WTC11 (cell line): ENCODE results near the gene SRC. TPM values are rescaled to one million over a fixed set of nuclear protein-coding genes. Genes with fewer than 3 reads are reported as not detected.

Source experiments
- ATAC-seq: fragments of 200-7000 bp; cut with Tn5 transposase; 2 replicates; pipeline ENCODE4 v1.10.0; 2021; ENCODE audit warnings: mild to moderate bottlenecking, moderate library complexity
- CTCF ChIA-PET: fragments of 300-600 bp; sonication (Branson Sonifier 250); formaldehyde crosslinking; loops from one replicate; lab custom pipeline; 2021; ENCODE audit warnings: antibody characterized with exemption; lab: Charles Lee
- POLR2A ChIA-PET: fragments of 350-600 bp; sonication (Branson Sonifier 250); formaldehyde crosslinking; loops from one replicate; lab custom pipeline; 2021; ENCODE audit warnings: antibody characterized with exemption; lab: Charles Lee
- DNase-seq: peaks from one replicate; pipeline ENCODE4 v3.0.0; 2021; ENCODE audit warnings: low spot score
- H3K27ac Mint-ChIP-seq: 2 replicates; pipeline ENCODE4 v1.8.0; 2021; ENCODE audit warnings: mixed read lengths
- H3K27me3 Mint-ChIP-seq: 2 replicates; pipeline ENCODE4 v1.8.0; 2021; ENCODE audit warnings: low read depth, mild to moderate bottlenecking, moderate library complexity, mixed read lengths
- H3K36me3 Mint-ChIP-seq: 2 replicates; pipeline ENCODE4 v1.8.0; 2021; ENCODE audit warnings: mixed read lengths
- H3K4me1 Mint-ChIP-seq: 2 replicates; pipeline ENCODE4 v1.8.0; 2022; ENCODE audit warnings: mixed read lengths
- H3K4me3 Mint-ChIP-seq: 2 replicates; pipeline ENCODE4 v1.8.0; 2021; ENCODE audit warnings: mild to moderate bottlenecking, moderate library complexity, mixed read lengths
- H3K9me3 Mint-ChIP-seq: 2 replicates; pipeline ENCODE4 v1.8.0; 2021; ENCODE audit warnings: mixed read lengths
- CREB1 ChIP-seq: sonication (generic); formaldehyde crosslinking; IDR thresholded peaks from 2 replicates; pipeline ENCODE4 v1.8.0; 2023; ENCODE audit warnings: mild to moderate bottlenecking, missing genetic modification reagents
- CREM ChIP-seq: sonication (generic); formaldehyde crosslinking; IDR thresholded peaks from 2 replicates; pipeline ENCODE4 v1.8.1; 2022; ENCODE audit warnings: mild to moderate bottlenecking, missing genetic modification reagents, moderate library complexity
- ESRRA ChIP-seq: sonication (generic); formaldehyde crosslinking; IDR thresholded peaks from 2 replicates; pipeline ENCODE4 v1.8.1; 2022; ENCODE audit warnings: mild to moderate bottlenecking, missing genetic modification reagents, borderline replicate concordance
- NFATC4 ChIP-seq: fragments of 250-450 bp; sonication (Bioruptor Pico); IDR thresholded peaks from 2 replicates; pipeline ENCODE4 v1.9.0; 2021; ENCODE audit warnings: mild to moderate bottlenecking
- NFYB ChIP-seq: sonication (generic); formaldehyde crosslinking; conservative IDR thresholded peaks from 2 replicates; pipeline ENCODE4 v1.8.0; 2022; ENCODE audit warnings: low read depth, missing genetic modification reagents
- RELA ChIP-seq: sonication (generic); formaldehyde crosslinking; IDR thresholded peaks from 2 replicates; pipeline ENCODE4 v1.8.1; 2022; ENCODE audit warnings: missing genetic modification reagents, mild to moderate bottlenecking, borderline replicate concordance
- TCF7 ChIP-seq: sonication (generic); formaldehyde crosslinking; IDR thresholded peaks from 2 replicates; pipeline ENCODE4 v1.8.0; 2022; ENCODE audit warnings: mild to moderate bottlenecking, low read depth, missing genetic modification reagents, moderate library complexity
- ZNF121 ChIP-seq: sonication (generic); formaldehyde crosslinking; IDR thresholded peaks from 2 replicates; pipeline ENCODE4 v1.8.0; 2023; ENCODE audit warnings: missing genetic modification reagents
- ZNF232 ChIP-seq: sonication (generic); formaldehyde crosslinking; IDR thresholded peaks from 2 replicates; pipeline ENCODE4 v1.8.0; 2022; ENCODE audit warnings: mild to moderate bottlenecking, missing genetic modification reagents
- ZNF317 ChIP-seq: sonication (generic); formaldehyde crosslinking; IDR thresholded peaks from 2 replicates; pipeline ENCODE4 v1.8.1; 2023; ENCODE audit warnings: low read depth, mild to moderate bottlenecking, moderate library complexity, missing genetic modification reagents, borderline replicate concordance
- ZNF396 ChIP-seq: fragments of 250-450 bp; sonication (Bioruptor Pico); IDR thresholded peaks from 2 replicates; pipeline ENCODE4 v1.8.0; 2021; ENCODE audit warnings: mild to moderate bottlenecking, moderate library complexity, borderline replicate concordance
- total RNA-seq: library from RNA; stranded (reverse); gene quantifications from 3 replicates; pipeline ENCODE4 v1.2.3, GENCODE V29; 2021
- TF ChIP-seq, protein P1 (sequence below): fragments of 250-450 bp; sonication (Bioruptor Pico); IDR thresholded peaks from 2 replicates; pipeline ENCODE4 v1.9.0; 2021; ENCODE audit warnings: mild to moderate bottlenecking
- TF ChIP-seq, protein P2 (sequence below): sonication (generic); formaldehyde crosslinking; IDR thresholded peaks from 2 replicates; pipeline ENCODE4 v1.8.1; 2022; ENCODE audit warnings: mild to moderate bottlenecking, missing genetic modification reagents, moderate library complexity, borderline replicate concordance
- TF ChIP-seq, protein P3 (sequence below): sonication (generic); formaldehyde crosslinking; IDR thresholded peaks from 2 replicates; pipeline ENCODE4 v1.8.0; 2022; ENCODE audit warnings: mild to moderate bottlenecking, missing genetic modification reagents
- TF ChIP-seq, protein P4 (sequence below): fragments of 250-450 bp; sonication (Bioruptor Pico); IDR thresholded peaks from 2 replicates; pipeline ENCODE4 v1.8.0; 2021; ENCODE audit warnings: mild to moderate bottlenecking
- TF ChIP-seq, protein P5 (sequence below): sonication (generic); formaldehyde crosslinking; IDR thresholded peaks from 2 replicates; pipeline ENCODE4 v1.8.0; 2023; ENCODE audit warnings: missing genetic modification reagents, mild to moderate bottlenecking, borderline replicate concordance

The SRC gene
- total RNA-seq, 1 experiment from 2014 or later, result 33.3 TPM

DNA sequence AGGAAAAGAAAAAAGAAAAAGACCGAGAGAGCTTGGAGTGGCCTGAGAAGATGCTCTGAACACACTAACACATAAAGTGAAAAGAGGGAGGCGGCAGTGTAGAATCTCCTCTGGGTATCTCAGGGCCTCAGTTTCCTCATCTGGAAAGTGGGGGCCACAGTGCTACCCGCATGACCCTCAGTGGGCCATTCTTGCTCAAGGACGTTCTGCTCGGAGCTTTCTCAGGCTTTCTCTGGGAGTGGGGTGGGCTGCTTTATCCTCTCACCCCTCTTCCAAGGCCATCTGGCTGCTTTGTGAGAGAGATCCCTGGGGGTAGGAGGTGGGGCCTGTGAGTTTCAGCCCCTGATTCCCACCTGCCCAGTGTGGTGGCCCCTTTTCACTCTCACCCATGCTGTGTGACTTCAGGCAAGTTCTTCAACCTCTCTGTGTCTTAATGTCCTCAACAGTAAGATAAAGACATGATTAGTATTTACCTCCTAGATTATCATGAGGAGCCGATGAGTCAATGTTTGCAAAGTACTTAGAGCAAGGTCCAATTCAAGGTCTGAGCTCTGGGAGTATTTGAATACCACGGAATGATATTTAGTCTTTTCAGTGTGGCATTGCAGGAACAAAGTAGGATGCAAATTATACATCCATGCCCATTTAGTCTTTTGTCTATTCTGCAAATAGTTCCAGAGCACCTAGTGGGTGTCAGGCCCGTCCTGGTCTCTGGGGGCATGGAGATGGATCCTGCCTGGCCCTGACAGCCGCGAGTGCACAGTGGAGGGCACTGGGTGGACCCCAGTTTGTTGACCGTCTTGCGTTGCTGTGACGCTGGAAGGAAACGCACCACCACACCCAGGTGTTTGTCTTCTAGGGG is 34.3 kb downstream of the SRC start (continued):
- TF ChIP-seq ZNF317 (no peak), ZNF396 (no peak), ZNF121 (no peak), RELA (CRISPR knock-in tag) (no peak)
- TF ChIP-seq, protein P1, sequence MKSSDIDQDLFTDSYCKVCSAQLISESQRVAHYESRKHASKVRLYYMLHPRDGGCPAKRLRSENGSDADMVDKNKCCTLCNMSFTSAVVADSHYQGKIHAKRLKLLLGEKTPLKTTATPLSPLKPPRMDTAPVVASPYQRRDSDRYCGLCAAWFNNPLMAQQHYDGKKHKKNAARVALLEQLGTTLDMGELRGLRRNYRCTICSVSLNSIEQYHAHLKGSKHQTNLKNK (CRISPR knock-in tag), result no peak
- TF ChIP-seq, all 79 proteins: peak for 0

DNA sequence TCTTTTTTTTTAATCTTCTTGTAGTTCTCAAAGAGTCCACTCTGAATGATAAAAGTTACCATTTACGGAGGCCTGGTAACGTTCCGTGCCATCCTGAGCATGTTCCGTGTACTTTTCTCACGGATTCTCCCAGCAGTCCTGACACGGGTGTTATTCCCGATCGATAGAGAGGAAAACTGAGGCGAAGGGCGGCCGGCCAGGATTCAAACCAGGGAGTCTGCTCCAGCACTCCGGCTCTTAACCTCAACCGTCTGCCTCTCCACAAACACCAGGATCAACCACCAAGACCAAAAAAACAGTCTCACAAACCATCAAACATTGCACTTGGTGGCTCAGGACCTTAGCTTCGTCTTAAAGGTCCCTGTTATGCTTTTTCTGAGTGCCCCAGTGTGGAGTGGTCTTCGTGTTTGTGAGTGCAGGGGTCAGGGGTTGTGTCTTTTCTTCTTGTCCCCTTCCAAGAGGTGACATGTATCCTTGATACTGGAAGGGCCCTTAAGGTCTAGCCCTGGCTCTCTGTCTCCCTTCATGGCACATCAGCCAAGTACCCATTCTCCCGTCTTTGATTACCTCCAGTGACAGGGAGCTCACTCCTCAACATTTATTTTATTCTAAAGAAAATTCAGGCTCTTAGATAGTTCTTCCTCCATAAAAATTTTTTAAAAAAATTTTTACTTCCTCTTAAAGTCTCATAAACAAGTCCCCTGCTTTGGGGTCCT is 35.1 kb downstream of the SRC start:
- H3K4me1 Mint-ChIP-seq, result peaks cover 14% of the 10 kb centered on the region
- no peak overlapping the region; the same call in 1 of the 2 replicates for H3K27ac Mint-ChIP-seq
- CTCF ChIA-PET, result no interaction called here
- peaks cover 4% of the 10 kb centered on the region; the same call in 1 of the 2 replicates for H3K36me3 Mint-ChIP-seq
- no peaks in the 10 kb centered on the region for H3K27me3 Mint-ChIP-seq
- DNase-seq (no peak), ATAC-seq (no peak)
- H3K4me3 Mint-ChIP-seq, result no peak overlapping the region
- H3K9me3 Mint-ChIP-seq, result no peaks in the 10 kb centered on the region
- POLR2A ChIA-PET, result no interaction called here
- TF ChIP-seq, protein P2, sequence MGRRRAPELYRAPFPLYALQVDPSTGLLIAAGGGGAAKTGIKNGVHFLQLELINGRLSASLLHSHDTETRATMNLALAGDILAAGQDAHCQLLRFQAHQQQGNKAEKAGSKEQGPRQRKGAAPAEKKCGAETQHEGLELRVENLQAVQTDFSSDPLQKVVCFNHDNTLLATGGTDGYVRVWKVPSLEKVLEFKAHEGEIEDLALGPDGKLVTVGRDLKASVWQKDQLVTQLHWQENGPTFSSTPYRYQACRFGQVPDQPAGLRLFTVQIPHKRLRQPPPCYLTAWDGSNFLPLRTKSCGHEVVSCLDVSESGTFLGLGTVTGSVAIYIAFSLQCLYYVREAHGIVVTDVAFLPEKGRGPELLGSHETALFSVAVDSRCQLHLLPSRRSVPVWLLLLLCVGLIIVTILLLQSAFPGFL, result no peak
- TF ChIP-seq NFYB (CRISPR knock-in tag), result no peak
- TF ChIP-seq NFATC4, result no peak
- TF ChIP-seq, protein P3, sequence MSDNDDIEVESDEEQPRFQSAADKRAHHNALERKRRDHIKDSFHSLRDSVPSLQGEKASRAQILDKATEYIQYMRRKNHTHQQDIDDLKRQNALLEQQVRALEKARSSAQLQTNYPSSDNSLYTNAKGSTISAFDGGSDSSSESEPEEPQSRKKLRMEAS (CRISPR knock-in tag), result no peak
- TF ChIP-seq TCF7, result no peak
- TF ChIP-seq, protein P4, sequence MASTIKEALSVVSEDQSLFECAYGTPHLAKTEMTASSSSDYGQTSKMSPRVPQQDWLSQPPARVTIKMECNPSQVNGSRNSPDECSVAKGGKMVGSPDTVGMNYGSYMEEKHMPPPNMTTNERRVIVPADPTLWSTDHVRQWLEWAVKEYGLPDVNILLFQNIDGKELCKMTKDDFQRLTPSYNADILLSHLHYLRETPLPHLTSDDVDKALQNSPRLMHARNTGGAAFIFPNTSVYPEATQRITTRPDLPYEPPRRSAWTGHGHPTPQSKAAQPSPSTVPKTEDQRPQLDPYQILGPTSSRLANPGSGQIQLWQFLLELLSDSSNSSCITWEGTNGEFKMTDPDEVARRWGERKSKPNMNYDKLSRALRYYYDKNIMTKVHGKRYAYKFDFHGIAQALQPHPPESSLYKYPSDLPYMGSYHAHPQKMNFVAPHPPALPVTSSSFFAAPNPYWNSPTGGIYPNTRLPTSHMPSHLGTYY (CRISPR knock-in tag), result no peak

DNA sequence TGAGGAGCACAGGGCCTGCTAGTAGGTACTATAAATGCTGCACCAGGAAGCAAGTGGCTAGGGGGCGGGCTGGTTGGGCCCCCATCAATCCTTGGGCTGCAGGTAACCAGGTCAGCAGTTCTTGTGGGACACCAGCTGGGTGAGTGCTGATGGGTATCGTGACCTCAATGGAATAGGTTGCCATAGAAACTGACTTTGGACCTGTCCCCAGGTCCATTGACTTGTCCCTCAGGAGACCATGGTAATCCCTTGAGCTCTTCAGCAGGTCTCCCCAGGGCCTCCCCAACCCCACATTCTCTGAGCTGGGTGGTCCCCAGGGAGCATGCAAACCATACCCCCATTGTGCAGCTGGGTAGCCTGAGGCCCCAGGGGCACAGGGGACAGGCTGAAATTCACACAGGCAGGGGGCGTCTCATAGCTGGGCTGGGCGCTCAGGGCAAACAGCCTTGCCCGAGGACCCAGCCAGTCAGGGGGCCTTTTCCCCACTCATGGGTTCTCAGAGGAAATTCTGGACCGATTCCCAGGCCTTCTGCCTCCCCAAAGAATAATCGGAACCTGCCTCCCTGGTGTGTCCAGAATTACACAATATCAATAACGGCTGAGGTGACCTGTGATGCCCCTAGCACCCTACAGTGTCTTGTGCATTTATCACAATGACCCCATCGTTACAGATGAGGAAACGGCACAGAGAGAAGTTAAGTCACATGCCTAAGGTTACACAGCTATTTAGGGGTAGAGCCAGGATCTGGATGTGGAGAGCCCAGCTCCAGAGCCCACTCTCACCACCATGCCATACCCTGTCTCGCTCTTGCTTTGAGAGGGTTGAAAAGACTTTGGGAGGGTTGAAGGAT is 35.9 kb downstream of the SRC start:
- no peak overlapping the region for H3K27ac Mint-ChIP-seq
- H3K9me3 Mint-ChIP-seq, result no peaks in the 10 kb centered on the region
- H3K27me3 Mint-ChIP-seq, result no peaks in the 10 kb centered on the region
- ChIA-PET CTCF (interaction anchor here (0.8 kb wide), 1 partner anchor 15 kb away, joined by 4 read pairs; no protein-coding TSS in a partner anchor), POLR2A (interaction anchor here (1.6 kb wide), 1 partner anchor 15 kb away, joined by 4 read pairs; no protein-coding TSS in a partner anchor)
- ATAC-seq (no peak), DNase-seq (no peak)
- TF ChIP-seq ZNF232, result no peak
- H3K4me3 Mint-ChIP-seq, result no peak overlapping the region
- H3K4me1 Mint-ChIP-seq, result peaks cover 14% of the 10 kb centered on the region
- H3K36me3 Mint-ChIP-seq, result peaks cover 4% of the 10 kb centered on the region; the same call in 1 of the 2 replicates

DNA sequence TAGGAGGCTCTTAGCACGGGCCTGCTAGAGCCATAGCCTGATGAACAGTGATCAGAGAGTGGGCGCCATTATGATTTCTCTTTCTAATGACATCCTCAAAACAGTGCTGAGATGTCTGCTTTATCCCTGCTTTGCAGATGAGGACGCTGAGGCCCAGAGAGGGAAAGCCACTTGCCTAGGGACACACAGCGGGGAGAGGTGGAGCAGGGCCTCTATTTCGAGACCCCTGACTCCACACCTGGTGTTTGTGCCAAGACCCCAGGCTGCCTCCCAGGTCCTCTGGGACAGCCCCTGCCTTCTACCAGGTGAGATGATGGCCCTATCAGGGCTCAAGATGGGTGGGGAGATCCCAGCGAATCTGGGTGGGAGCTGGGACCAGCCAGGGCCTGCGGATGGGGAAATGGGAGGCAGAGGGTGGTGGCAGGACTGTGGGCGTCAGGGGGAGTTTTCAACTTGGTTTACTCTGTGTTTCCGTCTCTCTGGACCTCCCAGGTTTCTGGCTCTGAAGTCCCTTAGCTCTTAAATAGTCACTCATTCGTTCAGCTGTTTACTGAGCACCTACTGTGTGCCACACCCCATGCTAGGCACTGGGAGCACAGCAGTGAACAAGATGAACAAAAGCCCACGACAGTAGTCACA is 36.7 kb downstream of the SRC start:
- no peak for DNase-seq
- Mint-ChIP-seq H3K27me3 (no peaks in the 10 kb centered on the region), H3K36me3 (peaks cover 4% of the 10 kb centered on the region; the same call in 1 of the 2 replicates), H3K27ac (no peak overlapping the region), H3K4me3 (no peak overlapping the region), H3K9me3 (no peaks in the 10 kb centered on the region), H3K4me1 (peaks cover 14% of the 10 kb centered on the region)
- ATAC-seq, result no peak
- ChIA-PET CTCF (interaction anchor here (0.8 to 3.8 kb wide), 3 partner anchors 14 to 113 kb away, joined by 4 to 41 read pairs (median 35); no protein-coding TSS in a partner anchor), POLR2A (interaction anchor here (1.6 kb wide), 2 partner anchors 10 to 14 kb away, joined by 3 to 4 read pairs; no protein-coding TSS in a partner anchor)
- TF ChIP-seq ZNF121, result no peak
- no peak for TF ChIP-seq ESRRA (CRISPR knock-in tag)
- TF ChIP-seq TCF7, result no peak
- no peak for TF ChIP-seq CREB1 (CRISPR knock-in tag)
- TF ChIP-seq CREM, result no peak
- TF ChIP-seq, protein P5, sequence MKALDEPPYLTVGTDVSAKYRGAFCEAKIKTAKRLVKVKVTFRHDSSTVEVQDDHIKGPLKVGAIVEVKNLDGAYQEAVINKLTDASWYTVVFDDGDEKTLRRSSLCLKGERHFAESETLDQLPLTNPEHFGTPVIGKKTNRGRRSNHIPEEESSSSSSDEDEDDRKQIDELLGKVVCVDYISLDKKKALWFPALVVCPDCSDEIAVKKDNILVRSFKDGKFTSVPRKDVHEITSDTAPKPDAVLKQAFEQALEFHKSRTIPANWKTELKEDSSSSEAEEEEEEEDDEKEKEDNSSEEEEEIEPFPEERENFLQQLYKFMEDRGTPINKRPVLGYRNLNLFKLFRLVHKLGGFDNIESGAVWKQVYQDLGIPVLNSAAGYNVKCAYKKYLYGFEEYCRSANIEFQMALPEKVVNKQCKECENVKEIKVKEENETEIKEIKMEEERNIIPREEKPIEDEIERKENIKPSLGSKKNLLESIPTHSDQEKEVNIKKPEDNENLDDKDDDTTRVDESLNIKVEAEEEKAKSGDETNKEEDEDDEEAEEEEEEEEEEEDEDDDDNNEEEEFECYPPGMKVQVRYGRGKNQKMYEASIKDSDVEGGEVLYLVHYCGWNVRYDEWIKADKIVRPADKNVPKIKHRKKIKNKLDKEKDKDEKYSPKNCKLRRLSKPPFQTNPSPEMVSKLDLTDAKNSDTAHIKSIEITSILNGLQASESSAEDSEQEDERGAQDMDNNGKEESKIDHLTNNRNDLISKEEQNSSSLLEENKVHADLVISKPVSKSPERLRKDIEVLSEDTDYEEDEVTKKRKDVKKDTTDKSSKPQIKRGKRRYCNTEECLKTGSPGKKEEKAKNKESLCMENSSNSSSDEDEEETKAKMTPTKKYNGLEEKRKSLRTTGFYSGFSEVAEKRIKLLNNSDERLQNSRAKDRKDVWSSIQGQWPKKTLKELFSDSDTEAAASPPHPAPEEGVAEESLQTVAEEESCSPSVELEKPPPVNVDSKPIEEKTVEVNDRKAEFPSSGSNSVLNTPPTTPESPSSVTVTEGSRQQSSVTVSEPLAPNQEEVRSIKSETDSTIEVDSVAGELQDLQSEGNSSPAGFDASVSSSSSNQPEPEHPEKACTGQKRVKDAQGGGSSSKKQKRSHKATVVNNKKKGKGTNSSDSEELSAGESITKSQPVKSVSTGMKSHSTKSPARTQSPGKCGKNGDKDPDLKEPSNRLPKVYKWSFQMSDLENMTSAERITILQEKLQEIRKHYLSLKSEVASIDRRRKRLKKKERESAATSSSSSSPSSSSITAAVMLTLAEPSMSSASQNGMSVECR (CRISPR knock-in tag), result no peak
